ENCODE measurements around the gene C1GALT1.

GRCh38 chr7:7136466-7137381 lies 45.6 kb upstream of the C1GALT1 start:
- TF ChIP-seq, protein P1, sequence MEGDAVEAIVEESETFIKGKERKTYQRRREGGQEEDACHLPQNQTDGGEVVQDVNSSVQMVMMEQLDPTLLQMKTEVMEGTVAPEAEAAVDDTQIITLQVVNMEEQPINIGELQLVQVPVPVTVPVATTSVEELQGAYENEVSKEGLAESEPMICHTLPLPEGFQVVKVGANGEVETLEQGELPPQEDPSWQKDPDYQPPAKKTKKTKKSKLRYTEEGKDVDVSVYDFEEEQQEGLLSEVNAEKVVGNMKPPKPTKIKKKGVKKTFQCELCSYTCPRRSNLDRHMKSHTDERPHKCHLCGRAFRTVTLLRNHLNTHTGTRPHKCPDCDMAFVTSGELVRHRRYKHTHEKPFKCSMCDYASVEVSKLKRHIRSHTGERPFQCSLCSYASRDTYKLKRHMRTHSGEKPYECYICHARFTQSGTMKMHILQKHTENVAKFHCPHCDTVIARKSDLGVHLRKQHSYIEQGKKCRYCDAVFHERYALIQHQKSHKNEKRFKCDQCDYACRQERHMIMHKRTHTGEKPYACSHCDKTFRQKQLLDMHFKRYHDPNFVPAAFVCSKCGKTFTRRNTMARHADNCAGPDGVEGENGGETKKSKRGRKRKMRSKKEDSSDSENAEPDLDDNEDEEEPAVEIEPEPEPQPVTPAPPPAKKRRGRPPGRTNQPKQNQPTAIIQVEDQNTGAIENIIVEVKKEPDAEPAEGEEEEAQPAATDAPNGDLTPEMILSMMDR (IDR thresholded peaks at IDR 0.05; ENCODE audit: low read depth, low read length) = no peak
- no peak for TF ChIP-seq POLR2A (IDR thresholded peaks at IDR 0.05; ENCODE audit: extremely low read depth, insufficient read length)

All from NB4 (cell line).